ENCODE data around the gene EFCC1.

GRCh38 chr3:129033151-129033550 is 32.0 kb downstream of the EFCC1 start:
- no peak for TF ChIP-seq CTCF (conservative IDR thresholded peaks at IDR 0.05; ENCODE audit: low read depth, low read length)
- no peak for TF ChIP-seq EZH2 (IDR thresholded peaks at IDR 0.05; ENCODE audit: borderline replicate concordance, low read depth, low read length, poor library complexity, severe bottlenecking)
